HG03354 (cell line): ENCODE results near the gene TRIOBP.
"Not testable (repeated sequence)": the region's sequence is repeated elsewhere in the genome, so short reads cannot be mapped to it uniquely, and the experiment has no call there.

Experiments used
- ATAC-seq: cut with Tn5 transposase; IDR thresholded peaks from one replicate; pipeline ENCODE4 v1.9.1; 2021; ENCODE audit warnings: mild to moderate bottlenecking; ENCODE audit not compliant: unreplicated experiment, poor library complexity, severe bottlenecking

The TRIOBP gene, protein sequence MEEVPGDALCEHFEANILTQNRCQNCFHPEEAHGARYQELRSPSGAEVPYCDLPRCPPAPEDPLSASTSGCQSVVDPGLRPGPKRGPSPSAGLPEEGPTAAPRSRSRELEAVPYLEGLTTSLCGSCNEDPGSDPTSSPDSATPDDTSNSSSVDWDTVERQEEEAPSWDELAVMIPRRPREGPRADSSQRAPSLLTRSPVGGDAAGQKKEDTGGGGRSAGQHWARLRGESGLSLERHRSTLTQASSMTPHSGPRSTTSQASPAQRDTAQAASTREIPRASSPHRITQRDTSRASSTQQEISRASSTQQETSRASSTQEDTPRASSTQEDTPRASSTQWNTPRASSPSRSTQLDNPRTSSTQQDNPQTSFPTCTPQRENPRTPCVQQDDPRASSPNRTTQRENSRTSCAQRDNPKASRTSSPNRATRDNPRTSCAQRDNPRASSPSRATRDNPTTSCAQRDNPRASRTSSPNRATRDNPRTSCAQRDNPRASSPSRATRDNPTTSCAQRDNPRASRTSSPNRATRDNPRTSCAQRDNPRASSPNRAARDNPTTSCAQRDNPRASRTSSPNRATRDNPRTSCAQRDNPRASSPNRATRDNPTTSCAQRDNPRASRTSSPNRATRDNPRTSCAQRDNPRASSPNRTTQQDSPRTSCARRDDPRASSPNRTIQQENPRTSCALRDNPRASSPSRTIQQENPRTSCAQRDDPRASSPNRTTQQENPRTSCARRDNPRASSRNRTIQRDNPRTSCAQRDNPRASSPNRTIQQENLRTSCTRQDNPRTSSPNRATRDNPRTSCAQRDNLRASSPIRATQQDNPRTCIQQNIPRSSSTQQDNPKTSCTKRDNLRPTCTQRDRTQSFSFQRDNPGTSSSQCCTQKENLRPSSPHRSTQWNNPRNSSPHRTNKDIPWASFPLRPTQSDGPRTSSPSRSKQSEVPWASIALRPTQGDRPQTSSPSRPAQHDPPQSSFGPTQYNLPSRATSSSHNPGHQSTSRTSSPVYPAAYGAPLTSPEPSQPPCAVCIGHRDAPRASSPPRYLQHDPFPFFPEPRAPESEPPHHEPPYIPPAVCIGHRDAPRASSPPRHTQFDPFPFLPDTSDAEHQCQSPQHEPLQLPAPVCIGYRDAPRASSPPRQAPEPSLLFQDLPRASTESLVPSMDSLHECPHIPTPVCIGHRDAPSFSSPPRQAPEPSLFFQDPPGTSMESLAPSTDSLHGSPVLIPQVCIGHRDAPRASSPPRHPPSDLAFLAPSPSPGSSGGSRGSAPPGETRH (N-terminal part only)

DNA sequence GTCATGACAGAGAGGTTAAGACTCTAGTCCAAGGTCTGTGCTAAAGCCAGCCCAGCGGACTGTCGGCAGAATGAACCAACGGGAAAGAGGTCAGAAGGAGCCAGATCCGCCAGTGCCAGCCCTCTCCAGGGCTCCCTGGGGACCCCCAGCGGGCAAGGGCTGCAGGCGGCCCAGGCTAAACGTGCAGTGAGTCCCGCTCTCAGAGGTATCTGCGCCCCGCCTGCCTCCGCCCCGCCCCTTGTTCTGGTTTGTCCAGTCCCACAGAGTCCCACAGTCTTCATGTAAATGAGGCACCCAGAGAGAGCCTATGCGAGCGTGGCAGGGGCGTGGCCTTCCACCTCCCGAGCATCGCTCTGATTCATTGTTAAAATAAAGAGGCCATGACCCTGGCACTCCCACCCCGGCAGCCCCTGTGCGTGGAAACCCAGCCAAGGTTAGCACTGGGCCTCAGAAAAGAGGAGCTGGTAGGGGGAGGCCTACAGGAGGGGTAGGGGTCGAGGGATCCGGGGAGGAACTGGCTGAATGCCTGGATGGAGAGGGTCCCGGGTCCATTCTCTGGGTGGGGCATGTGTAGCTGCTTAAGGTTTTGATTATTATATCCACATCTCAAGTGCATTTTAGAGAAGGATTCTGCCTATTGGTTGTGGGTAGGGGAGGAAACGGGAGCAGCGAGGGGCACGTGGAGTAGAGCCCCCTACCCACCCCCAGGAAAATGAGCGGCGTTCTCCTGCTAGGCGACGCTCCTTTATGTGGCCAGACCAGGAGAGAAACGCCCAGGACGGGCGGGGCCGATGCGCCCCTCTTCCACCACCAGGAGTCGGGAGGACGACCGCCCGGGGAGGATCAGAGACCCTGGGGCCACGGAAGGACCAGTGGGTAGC lies at the start of gene TRIOBP:
TRIOBP (plus strand) TSS at position 392 of the 881 bp plus-strand sequence. CDS start 4,318 bp downstream, outside the sequence.
- ATAC-seq = peak; percentile 93

DNA sequence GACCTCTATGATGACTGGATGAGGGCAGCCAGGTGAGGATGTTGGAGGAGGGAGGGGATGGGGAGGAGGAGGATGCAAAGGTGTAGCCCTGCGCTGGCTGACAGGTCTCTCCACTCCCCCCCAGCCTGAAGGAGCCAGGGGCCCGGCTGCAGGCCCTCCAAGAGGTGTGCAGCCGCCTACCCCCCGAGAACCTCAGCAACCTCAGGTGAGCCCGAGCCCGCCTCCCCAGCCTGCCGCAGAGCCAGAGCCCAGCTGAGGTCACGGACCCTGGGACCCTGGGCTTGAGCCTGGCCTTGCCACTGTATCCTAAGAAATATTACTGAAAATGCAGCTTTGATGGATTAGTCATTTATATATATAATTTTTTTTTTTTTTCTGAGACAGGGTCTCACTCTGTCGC lies 49.5 kb upstream of the TRIOBP start:
- ATAC-seq = no peak

DNA sequence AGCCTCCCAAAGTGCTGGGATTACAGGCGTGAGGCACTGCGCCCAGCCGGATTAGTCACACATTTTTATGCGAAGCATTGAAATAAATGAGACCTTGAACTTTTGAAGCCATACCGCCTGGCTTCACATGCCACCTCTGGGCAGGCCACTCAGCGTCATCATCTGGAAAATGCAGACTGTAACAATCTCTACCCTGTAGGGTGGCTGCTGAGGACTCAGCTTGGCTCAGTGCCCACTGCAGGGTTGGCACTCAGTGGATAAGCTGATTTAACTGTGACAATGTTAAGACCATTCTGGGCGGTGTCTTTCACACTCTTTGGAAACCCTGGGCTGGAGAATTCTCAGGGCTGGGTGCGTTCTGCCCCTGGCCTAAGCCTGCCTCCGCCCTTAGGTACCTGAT lies 48.9 kb upstream of the TRIOBP start:
- no peak for ATAC-seq

DNA sequence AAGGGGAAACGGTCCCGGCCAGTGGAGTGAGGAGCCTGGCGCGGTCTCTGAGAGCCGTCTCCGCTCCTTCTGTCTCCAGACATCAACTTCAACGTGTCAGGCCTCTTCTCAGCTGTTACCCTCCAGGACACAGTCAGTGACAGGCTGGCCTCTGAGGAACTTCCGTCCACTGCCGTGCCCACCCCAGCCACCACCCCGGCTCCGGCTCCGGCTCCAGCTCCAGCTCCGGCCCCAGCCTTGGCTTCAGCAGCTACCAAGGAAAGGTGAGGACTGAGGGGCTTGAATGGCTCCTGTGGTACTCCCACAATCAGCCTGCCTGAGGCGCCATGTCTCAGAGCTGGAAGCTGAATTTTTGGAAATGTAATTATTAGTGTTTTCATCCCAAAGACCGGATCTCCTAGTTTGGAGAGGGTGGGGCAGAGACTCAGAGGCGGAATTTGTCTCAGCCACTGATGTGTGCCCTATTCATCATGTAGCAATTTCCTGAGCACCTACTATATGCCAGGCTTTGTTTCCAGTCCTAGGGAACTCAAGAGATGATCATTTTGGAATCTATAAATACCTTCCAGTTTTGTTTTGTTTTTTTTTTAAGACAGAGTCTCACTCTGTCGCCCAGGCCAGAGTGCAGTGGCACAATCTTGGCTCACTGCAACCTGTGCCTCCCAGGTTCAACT lies 46.2 kb upstream of the TRIOBP start:
- ATAC-seq = no peak

DNA sequence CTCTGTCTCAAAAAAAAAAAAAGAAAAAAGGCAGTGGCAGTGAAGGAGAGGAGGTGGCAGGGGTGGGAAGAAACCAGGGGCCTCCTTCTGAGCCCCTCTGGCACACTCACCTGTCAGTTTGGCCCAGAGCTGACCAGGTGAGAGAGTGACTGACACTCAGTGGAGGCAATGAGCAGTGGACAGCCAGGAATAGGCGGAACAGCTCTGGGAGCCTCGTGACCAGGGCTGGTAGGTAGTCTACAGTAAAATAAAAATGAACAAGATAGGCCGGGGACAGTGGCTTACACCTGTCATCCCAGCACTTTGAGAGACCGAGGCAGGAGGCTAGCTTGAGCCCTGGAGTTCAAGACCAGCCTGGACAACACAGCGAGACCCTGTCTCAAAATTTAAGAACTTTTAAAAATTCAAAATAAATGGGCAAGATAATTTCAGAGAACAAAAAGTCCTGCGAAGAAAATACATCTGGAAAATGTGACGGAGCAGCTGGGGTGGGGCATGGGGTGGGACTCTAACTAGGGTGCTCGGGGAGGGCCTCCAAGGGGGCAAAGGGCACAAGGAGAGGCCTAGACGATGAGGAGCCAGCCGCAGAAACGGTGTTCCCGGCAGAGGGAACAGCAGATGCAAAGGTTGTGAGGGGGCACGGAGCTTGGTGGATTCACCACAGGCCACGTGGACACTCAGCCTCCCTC lies 42.1 kb upstream of the TRIOBP start:
- ATAC-seq = no peak

GRCh38 chr22:37655252-37655563 lies 41.6 kb upstream of the TRIOBP start:
- ATAC-seq = no peak

GRCh38 chr22:37656583-37656982 lies 40.3 kb upstream of the TRIOBP start:
- not testable (repeated sequence) for ATAC-seq

GRCh38 chr22:37657590-37658132 lies 39.2 kb upstream of the TRIOBP start:
- ATAC-seq = no peak

DNA sequence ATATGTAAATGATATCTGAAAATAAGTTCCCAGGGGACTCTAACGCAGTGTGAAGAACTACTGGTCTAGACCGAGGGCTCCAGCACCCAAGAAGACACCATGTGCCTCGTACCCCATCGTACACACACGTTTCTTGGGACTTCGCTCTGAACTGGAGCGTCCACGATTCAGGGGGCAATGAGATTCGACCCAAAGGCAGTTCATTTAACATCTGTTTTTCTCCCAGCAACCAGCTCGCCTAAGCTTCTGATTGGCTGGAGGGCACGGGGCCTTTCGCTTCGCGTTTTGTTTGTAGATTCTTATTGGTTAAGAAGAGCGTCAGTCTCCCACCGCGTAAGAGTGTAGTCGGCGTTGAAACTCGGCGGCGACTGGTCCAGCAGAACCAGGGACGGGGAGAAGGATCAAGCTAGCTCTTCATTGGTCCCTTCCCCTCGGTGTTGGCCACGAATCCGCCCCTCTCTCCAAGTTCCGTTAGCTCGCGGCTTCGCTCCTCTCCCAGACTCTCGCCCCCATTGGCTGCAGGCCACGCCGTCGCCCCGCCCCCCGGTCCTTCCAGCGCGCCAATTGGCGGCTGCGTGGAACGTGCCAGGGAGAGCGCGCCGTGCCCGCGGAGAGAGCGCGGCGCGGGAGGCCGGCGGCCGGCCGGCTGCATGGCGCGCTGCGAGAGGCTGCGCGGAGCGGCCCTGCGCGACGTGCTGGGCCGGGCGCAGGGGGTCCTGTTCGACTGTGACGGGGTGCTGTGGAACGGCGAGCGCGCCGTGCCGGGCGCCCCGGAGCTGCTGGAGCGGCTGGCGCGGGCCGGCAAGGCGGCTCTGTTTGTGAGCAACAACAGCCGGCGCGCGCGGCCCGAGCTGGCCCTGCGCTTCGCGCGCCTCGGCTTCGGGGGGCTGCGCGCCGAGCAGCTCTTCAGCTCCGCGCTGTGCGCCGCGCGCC lies 38.4 kb upstream of the TRIOBP start, which contains the start of gene PDXP:
PDXP (plus strand) TSS at position 591 of the 933 bp plus-strand sequence; CDS start at position 651, 60 bp downstream.
- ATAC-seq = peak; percentile 91

DNA sequence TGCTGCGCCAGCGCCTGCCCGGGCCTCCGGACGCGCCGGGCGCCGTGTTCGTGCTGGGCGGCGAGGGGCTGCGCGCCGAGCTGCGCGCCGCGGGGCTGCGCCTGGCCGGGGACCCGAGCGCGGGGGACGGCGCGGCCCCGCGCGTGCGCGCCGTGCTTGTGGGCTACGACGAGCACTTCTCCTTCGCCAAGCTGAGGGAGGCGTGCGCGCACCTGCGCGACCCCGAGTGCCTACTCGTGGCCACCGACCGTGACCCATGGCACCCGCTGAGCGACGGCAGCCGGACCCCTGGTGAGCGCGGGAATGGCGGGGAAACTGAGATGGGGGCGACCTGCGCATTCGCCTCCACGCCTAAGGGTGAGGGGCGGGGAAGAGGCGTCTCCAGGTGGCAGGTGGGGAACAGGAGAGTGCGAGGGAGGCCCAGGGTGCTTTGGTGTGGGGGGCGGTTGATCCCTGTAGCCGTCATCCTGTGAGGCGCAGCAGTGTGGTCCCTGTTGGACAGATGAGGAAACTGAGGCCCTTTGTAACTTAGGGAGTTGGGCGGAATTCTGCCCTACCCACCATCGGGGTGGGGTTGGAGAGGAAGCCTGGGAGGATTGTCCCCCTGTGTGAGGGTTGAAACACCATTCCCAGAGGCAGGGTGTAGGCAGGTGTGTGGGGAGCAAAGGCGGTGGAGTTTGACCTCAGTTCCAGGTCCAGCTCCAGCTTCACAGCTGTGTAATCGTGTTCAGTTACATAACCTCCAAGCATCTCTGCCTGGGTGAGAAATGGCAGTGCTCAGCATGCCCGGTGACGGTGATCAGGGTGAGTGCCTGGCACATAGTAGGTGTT lies 37.6 kb upstream of the TRIOBP start:
- ATAC-seq = peak; percentile 3

- no peak for ATAC-seq
These were observed 36.7 kb upstream of the TRIOBP start for GRCh38 chr22:37659897-37660708.

GRCh38 chr22:37660709-37661045 lies 36.2 kb upstream of the TRIOBP start:
- ATAC-seq = no peak

DNA sequence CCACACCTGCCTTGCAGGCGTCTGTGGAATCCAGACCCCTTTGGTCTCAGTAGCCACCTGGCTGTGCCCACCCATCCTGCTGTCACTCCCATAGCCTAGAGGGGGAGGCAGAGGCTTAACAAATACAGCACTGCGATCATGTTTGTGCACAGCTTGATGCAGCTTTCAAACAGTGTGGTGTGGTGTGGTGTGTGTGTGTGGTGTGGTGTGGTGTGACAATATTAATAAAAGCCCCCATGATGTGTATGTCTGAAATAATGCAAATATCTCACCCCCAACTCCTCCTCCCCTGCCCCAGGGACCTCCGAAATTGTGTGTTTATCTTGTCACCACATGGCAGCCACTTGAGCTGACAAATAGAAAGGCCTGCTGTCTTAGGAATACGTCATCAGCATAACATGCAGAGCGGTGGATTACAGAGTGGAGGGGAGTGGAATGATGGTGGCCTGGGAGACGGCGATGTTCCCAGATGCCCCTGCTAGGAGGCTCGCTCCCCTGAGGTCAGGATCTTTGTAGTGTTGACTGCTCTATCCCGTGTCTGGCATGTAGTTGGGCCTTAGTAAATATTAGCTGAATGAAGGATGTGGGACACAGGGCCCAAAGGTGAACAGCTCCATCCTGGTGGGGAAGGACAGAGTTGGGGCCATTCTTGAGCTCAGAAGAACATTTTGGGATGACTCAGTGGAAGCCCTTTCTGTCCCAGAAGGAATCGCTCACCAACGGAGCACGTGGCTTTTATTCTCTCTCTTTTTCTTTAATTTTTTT lies 35.5 kb upstream of the TRIOBP start:
- no peak for ATAC-seq

- ATAC-seq = no peak
These were observed 34.8 kb upstream of the TRIOBP start for GRCh38 chr22:37662039-37662438.
